ENCODE measurements around the gene SAFB.

DNA sequence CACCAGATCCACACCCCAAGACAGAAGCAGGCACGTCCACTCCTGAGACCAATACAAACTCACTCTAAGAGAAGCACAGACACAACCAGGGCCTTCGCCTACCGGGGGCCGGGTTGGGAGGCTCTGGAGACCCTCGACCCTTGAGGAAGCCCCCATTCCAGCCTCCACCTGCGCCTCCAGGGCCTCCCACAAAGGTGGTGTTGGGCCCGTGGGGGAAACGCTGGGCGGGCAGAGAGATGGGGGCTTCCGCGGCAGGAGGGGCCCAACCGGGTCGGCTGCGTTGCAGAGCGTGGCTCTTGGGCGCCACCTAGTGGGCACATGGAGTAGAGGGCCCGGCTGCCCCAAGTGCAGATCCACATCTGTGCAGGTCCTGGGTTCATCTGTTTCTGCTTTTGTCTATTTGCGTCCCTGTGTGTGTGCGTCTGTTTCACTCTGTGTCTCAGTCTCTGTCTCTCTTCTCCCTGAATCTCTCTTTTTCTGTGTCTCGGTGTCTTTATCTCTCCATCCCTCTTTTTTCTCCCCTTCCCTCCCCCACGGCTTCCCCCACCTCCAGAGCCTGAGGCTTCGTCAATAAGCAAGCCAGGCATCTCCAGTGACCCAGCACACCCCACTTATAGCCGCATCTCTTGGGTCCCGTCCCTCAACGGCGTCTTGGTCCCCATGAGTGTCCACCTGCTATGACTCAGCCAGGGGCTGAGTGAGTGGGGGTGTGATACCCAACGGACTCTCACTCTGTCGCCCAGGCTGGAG, 44.6 kb upstream of the SAFB start:
- TF ChIP-seq POLR2AphosphoS5 (IDR thresholded peaks at IDR 0.05; ENCODE audit: low read depth, low read length) (no peak), POLR2A (IDR thresholded peaks at IDR 0.05; ENCODE audit: low read depth, low read length) (no peak)

Measured in GM12891 (cell line).